ENCODE data around the gene SUFU.
A peak's percentile ranks its signal among the peaks of the same experiment; 100 is the strongest.

Gene SUFU

GRCh38 chr10:102647443-102648268 is 143.9 kb downstream of the SUFU start:
- DNase-seq (ENCODE audit: insufficient read length, low spot score) (no peak), FAIRE-seq (peak; percentile 72)

- FAIRE-seq, result no peak
These were observed 144.6 kb downstream of the SUFU start for GRCh38 chr10:102648269-102648888.

GRCh38 chr10:102648889-102649796 is 145.4 kb downstream of the SUFU start:
- DNase-seq (ENCODE audit: insufficient read length, low spot score), result no peak
- FAIRE-seq, result peak; percentile 37

More at GRCh38 chr10:102648269-102648888, 144.6 kb downstream of the SUFU start:
- no peak for DNase-seq (ENCODE audit: insufficient read length, low spot score)

- no peak for FAIRE-seq
- DNase-seq (ENCODE audit: insufficient read length, low spot score), result no peak
These were observed 146.3 kb downstream of the SUFU start for GRCh38 chr10:102649797-102650654.

DNA sequence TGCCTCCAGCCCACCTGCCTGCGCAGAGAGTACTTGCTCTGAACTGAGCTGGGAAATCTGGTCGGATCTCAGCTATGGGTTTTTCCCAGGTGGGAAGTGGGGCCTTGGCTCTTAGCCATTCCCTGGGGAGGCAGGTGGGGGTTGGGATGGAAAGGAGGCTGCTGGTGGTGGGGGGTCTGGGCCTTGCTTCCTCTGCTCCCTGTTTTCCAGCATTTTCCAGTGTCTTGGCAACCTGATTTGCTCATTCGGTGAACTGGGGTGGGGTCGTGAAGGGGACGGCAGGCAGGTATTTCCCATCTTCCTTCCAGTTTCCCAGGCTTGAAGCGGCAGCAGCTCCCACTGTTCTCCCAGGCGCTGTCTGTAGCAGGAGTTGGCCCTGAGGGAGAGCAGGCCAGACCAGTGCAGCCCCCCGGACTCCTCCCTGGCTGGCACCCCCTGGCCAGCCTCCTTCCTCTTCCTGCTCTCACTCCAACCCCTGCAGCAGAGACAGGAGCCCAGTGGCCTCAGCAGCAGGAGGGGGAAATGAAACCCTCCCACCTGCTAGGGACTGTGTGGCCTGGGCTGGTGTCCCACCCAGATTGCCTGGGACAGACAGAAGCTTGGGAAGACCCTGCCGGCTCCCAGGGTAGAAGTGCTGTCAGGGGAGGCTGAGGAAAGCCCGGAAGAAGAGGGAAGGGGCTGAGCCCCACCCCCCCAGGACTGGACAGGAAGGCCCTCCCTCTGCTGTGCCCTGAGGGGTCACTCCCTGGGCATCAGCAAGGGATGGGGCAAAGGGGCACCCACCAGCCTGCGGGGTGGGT is 147.1 kb downstream of the SUFU start:
- DNase-seq (ENCODE audit: insufficient read length, low spot score) (no peak), FAIRE-seq (peak; percentile 85)

DNA sequence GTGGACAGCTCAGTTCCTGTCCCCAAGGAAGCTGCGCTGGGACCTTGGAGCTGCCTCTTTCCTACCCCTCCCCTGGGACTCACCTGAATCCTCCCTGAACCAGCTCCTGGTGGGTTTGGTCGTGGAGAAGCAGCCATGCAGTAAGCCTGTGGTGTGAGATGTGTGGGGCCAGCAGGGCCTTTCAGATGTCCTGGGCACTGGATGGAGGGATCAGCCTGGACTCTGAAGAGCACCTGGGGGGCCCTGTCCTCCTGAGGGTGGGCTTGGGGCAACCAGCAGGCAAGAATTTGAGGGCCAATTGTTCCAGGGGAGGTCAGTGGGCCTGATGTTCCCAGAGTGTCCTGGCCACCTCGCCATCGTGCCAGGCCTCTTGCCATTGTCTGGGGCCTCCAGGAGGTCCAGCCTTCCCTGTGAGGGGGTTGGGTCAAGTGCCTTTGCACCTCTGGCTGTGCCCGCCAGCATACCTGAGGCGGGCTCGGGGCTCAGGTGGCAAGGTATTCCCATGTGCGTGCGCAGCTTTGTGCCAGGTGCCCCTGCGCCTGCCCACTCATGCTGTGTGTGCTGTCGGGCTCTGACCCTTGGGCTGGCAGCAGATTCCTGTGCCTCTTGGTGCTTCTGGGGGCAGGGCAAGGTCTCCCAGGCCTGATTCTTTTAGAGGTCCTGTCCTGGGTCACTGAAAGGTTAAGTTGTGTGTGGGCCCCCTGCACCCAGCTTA is 147.8 kb downstream of the SUFU start:
- DNase-seq (ENCODE audit: insufficient read length, low spot score) (no peak), FAIRE-seq (no peak)

GRCh38 chr10:102652170-102652916 is 148.6 kb downstream of the SUFU start:
- DNase-seq (ENCODE audit: insufficient read length, low spot score) (no peak), FAIRE-seq (peak; percentile 100)

DNA sequence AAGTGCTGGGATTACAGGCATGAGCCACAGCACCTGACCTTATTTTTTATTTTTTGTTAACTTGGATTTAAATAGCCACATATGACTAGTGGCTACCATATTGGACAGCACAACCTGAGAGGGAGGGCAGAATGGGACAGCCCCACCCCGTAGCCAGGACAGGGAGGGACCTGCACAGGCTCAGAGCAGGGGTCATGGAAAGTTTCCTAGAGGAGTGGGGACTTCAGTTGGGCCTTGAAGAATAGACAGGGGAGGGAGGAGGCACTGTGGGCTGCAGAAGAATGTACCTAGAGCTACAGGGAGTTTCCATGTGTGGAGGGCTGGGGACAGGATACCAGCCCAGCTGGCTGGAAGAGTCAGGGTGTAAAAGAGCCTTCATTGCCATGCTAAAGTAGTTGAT is 149.3 kb downstream of the SUFU start:
- DNase-seq (ENCODE audit: insufficient read length, low spot score) (no peak), FAIRE-seq (peak; percentile 87)

DNA sequence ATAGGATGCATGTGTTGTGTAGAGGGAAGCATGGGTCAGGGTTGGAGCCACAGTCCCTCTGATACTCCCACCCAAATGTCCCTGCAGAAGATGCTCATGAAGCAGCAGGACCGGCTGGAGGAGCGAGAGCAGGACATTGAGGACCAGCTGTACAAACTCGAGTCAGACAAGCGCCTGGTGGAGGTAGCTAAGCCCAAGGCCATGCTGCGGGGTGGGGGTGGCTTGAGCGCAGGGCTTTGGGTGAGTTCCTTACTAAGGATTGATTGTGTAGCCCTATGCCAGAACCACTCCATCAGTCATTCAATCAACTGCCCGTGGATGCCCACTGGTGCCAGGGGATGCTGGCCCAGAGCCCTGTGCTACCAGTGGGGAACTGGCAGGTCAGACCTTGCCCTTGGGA is 150.8 kb downstream of the SUFU start:
- FAIRE-seq, result no peak
- no peak for DNase-seq (ENCODE audit: insufficient read length, low spot score)

DNA sequence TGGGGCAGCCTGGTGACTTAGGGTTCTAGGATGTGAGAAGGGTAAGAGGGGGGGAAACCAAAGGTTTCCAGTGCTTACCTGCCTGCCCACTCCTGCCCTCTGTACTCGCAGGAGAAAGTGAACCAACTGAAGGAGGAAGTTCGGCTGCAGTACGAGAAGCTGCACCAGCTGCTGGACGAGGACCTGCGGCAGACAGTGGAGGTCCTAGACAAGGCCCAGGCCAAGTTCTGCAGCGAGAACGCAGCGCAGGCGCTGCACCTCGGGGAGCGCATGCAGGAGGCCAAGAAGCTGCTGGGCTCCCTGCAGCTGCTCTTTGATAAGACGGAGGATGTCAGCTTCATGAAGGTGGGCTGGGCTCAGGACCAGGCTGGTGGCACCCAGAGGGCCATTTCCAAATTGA is 151.2 kb downstream of the SUFU start:
- FAIRE-seq (no peak), DNase-seq (ENCODE audit: insufficient read length, low spot score) (no peak)

GRCh38 chr10:102656026-102656425 is 152.3 kb downstream of the SUFU start:
- DNase-seq (ENCODE audit: insufficient read length, low spot score) (no peak), FAIRE-seq (no peak)

DNA sequence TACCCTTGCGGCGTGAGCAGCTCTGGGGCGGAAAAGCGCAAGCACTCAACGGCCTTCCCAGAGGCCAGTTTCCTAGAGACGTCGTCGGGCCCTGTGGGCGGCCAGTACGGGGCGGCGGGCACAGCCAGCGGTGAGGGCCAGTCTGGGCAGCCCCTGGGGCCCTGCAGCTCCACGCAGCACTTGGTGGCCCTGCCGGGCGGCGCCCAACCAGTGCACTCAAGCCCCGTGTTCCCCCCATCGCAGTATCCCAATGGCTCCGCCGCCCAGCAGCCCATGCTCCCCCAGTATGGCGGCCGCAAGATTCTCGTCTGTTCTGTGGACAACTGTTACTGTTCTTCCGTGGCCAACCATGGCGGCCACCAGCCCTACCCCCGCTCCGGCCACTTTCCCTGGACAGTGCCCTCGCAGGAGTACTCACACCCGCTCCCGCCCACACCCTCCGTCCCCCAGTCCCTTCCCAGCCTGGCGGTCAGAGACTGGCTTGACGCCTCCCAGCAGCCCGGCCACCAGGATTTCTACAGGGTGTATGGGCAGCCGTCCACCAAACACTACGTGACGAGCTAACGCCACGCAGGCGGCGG is 153.1 kb downstream of the SUFU start:
- DNase-seq (ENCODE audit: insufficient read length, low spot score), result no peak
- no peak for FAIRE-seq

- FAIRE-seq (no peak), DNase-seq (ENCODE audit: insufficient read length, low spot score) (no peak)
These were observed 153.7 kb downstream of the SUFU start for GRCh38 chr10:102657451-102657850.

DNA sequence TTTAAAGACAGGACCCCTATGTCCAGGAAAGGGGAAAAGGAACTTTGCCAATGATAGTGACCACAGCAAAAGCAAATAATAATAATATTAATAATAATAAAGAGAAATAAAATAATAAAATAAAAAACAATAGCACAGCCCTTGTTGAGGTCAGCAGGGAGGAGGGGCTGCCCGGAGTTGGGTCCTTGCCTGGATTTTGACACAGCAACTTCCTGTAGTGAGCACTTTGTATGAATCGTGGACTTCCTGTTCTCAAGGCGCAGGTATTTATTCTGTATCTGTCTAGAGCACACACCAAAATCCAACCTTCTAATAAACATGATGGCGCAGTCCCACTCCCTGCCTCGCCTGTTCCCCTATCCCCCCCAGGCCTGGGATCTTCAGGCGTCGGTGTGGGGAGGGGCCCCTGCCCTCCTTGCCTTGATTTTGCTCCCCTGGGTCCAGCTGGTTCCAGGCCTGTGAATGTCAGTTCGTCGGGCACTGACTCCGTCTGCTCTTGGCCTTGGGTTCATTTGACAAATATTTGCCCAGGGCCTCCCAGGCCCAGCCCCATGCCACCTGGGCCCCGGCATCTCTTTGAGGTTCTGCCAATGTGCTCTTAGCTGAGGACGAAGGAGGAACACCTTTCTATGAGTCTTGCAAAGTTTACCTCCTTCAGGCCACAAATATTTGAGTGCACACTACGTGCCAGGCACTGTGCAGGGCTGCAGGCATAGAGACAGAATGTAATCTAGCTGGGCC is 154.4 kb downstream of the SUFU start:
- no peak for FAIRE-seq
- DNase-seq (ENCODE audit: insufficient read length, low spot score), result no peak

GRCh38 chr10:102658802-102659201 is 155.0 kb downstream of the SUFU start:
- DNase-seq (ENCODE audit: insufficient read length, low spot score) (no peak), FAIRE-seq (no peak)

DNA sequence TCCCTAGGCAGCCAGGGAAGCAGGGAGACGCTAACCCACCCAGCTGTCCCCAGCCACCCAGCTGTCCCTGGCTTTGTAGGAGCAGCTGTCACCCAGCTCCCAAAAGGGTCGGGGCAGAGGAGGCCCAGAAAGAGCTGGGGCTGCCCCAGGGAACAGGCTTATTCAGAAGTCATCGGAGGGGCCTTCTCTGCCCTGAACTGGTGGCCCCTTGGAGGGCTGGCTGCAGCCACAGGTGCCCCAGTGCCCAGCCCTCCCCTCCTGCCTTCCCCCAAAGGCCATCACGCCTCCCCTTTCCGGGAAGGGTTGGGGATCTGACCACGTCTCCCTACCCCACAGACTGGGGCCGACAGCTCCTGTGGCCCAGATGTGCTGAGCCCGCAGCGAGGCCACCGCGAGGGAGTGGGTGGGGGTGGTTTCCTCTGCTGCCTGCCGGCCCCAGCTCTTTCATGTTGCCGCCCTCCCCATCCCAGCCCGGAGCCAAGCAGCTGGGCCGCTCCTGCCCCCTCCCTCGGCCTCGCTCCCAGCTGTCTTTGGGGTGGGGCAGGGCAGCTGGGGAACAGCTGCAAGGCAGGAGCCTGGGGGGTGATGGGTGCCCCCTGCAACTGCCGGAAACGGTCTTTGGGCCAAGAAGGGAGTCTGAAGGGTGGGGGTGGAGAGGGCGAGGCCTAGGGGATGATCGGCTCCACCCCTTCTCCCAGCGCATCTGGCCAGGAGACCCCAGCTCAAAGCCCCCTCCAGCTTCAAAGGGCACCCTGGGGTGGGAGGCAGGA is 157.3 kb downstream of the SUFU start:
- DNase-seq (ENCODE audit: insufficient read length, low spot score) (peak; percentile 93), FAIRE-seq (peak; percentile 95)
